HG03558 (cell line): ENCODE measurements around the gene LRFN2.

Experiments
- ATAC-seq: cut with Tn5 transposase; IDR thresholded peaks from one replicate; pipeline ENCODE4 v1.9.1; 2021; ENCODE audit warnings: moderate number of reproducible peaks; ENCODE audit not compliant: unreplicated experiment; ENCODE audit errors: extremely low read depth

The LRFN2 gene

DNA sequence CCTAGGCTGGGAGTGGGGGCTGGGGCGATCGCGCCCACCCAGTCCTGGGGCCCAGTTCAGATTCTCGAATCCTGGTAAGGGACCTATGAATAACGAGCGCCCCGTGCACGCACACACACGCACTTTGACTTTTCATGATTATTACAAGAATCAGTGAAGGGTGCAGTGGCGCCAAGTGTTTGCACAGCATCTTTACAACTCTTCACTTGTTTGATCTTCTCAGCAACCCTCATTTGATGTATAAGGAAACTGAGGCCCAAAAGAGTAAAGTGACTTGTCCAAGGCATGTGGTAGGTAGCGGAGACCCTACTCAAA, 863 bp upstream of the LRFN2 start:
- no peak for ATAC-seq

DNA sequence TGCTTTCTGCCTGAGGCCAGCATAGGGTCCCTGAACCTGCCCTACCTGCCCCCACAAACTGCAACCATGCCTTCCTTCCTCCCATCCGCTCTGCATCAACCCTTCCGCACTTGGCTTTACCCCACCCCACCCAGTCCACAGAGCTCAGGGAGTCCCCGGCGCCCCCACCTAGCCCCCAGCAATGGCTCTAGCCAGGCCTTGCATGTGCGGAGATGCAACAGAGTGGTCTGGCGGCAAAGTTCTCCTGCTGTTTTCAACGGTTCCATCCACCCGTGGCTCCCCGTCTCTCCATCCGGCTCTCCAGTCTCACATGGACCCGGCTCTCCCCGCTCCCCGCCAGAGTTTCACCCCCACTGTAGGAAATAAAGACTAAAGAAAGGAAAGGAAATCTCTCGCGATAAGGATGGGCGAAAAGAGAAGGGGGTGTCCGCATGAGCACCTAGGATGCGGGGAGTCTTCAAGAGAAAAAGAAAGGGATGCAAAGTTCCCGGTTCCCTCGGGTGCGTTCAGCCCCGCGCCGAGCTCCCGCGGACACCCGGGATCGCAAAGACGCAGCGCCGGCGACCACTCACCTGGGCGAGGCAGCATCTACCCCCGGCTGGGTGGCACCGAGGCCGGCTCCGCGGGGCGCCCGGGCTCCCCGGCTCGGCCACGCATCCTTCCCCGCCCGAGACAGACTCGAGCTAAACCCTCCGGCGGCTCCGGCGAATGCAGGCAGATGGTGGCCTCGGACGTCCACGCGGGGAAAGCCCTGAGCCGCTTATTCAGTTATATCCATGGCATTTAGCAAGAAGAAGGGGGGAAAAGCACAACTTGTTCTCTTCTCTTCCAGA, 579 bp downstream of the LRFN2 start:
- no peak for ATAC-seq

DNA sequence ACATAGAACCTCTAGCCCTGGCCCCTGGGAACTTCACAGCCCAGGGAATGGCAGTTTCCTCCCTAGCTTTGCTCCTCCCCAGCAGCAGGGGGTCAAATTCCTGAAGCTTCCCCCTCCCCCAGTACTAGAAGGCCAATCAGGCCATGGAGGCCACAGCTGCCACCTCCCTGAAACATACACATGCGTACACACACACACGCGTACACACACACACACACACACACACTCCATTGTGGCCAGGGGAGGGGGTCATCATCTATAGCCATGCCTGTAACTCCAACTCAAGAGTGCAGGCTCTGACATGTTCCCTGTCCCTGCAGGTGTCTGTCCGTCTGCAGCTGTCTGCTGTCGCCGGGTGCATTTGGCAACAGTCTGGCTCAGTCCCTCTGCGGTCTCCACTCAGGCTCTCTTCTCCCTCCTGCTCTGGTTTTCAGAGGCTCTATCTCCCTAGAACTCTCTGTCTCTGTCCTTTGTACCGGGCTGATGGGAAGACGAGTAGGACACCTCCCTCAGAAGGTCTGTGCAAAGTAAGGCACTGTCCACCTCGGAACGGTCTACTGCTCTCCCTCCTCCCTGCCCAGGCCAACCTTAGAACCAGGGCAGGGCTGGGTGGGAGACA, 1.4 kb downstream of the LRFN2 start:
- ATAC-seq, result no peak

DNA sequence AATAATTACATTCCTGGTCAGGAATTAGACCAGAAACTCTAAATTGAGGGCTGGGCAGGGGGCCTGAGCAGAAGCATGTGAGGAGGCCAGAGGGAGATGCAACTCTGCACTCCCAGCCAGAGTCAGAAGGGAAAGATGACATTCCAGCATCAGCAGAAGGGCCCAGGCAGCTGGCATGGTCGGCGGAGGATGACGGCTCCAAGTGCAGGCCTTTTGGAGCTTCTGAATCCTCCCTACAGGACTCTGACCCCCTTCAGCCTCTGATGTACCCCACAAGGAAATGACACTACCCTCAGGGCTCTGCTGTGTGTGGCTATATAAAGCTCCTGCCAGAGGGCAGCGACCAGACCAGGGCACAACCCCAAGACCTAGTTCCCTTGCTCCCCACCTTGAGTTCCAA, 1.9 kb downstream of the LRFN2 start:
- ATAC-seq, result no peak

DNA sequence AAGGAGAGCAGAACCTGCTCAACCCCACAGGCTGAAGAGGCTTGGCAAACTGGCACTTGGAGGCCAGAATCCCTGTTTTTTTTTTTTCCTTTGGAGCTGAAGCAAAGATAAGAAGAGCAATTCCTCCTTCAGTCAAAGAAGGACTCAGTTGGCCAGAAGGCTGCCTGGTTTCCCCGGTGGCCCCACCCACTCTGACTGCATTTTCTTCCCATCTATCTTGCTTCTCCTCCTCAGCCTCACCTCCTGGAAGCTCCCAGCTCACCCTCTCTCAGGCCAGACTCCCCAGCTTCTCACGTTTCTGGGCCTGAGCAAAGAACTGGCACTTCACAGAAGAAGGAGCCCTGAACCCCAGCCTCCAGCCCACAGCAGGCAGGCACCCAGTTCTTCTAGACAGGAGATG, 2.4 kb downstream of the LRFN2 start:
- no peak for ATAC-seq

DNA sequence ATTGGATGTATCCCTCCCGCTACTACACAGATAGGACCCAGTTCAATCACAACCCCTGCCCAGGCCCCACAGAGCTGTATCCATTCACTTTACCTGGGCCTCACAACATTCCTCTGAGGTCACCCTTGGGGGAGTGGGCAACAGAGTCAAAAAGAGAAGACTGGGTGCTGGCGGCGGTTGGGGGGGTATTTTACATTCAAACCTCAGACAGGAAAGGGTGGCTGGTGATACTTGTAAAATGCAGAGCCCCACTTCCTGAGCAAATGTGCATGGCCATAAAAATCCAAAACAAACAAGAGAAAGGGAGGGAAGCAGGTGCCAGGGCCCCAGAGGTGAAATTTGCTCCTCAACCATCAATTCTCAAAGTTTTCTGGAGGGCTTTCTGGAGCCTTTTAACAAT, 3.5 kb downstream of the LRFN2 start:
- ATAC-seq, result no peak

DNA sequence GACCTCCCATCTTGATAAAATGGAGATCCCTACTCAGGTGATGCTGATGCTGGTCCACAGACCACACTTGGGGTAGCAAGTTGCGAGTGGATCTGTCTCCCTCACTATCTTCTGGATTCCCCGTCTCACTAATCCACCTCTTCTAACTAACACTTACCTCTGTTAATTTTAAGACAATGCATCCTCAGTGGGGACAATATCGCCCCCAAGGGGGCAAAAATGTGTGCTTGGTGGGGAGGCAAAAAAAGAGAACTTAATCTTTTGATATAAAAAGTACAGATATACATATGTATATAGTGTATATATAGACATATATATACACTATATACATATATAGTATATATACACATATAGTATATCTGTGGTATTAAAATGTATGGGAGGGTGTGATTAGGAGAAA, 4.3 kb downstream of the LRFN2 start:
- no peak for ATAC-seq

DNA sequence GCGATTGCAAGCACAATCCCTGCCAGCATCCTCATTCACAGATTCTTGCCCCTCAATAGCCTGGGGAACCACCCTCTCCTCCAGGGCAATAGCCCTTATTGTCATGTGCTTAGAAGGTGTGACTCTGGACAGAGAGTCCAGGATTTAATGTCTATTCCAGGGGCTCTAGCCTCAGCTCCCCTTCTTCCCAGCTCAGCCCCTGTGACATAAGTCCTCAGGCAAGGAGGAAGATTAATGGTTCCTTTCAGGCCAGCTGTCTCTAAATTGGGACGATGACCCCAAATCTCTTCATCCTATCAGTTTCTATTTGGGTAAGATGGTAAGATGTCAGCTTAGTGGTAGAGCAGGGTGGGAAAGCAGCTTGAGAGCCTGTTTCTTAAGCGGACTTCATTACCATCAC, 8.1 kb downstream of the LRFN2 start:
- ATAC-seq, result no peak

DNA sequence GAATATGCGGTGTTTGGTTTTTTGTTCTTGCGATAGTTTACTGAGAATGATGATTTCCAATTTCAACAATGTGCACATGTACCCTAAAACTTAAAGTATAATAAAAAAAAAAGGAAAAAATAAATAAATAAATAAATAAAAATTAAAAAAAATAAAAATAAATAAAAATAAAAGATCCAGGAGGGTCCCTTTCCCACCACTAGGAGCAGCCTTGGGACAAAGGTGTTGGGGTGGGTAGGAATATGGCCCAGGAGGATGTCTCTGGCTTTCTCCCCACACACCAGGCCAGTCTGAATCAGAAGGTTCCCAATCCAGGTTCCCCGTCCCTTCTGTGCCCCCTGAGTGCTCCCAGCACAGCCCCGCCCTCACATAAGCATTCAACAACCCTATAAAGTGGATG, 9.5 kb downstream of the LRFN2 start:
- ATAC-seq, result no peak

DNA sequence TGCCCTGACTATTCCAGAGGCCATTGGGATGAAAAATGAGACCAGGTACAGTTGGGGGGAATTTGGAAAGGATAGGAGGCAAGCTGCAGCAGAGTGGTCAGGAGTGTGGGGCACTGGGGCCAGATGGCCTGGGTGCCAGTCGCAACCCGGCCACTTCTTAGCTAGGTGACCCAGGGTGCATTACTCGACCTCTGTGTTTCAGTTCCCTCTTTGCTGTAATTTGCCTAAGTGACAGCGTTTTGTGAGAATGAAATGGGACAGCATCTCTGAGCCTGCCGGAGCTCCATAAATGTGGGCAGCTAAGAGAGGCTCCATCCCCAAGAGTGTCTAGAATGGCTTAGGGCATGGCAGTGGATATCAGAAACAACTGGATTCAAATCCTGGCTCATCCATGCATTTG, 13.9 kb downstream of the LRFN2 start:
- no peak for ATAC-seq

DNA sequence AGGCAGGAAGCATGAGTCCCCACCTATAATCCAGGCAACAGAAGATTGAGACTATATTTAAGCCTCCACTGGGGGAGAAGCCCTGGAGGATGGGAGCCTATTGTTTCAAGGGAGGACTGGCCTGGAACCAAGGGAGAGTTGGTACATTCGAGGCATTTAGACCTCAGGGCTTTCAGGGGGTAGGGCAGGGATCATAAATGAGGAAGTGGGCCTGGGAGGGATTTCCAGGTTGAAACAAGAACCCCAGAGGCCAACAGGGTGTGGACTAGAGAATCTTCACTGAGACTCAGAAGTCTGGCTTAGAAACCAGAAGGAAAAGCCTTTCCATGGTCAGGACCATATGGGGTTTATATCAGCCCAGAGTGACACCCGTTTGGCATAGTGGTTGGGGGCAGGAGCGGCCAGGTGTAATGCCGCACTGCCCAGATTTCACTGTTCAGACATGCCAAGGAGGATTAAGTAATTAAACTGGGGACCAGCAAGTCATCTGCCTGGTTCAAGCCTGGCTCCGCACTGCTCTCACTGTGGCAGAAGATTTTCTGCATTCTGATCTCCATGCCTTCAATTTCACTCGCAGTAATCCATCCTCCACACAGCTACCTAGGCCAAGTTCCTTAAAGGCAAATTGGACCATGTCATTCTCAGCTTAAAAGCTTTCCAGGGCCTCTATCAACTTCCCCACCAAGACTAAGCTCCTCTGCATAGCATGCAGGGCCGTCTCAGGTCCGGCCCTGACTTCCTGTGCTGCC, 17.8 kb downstream of the LRFN2 start:
- ATAC-seq, result no peak

DNA sequence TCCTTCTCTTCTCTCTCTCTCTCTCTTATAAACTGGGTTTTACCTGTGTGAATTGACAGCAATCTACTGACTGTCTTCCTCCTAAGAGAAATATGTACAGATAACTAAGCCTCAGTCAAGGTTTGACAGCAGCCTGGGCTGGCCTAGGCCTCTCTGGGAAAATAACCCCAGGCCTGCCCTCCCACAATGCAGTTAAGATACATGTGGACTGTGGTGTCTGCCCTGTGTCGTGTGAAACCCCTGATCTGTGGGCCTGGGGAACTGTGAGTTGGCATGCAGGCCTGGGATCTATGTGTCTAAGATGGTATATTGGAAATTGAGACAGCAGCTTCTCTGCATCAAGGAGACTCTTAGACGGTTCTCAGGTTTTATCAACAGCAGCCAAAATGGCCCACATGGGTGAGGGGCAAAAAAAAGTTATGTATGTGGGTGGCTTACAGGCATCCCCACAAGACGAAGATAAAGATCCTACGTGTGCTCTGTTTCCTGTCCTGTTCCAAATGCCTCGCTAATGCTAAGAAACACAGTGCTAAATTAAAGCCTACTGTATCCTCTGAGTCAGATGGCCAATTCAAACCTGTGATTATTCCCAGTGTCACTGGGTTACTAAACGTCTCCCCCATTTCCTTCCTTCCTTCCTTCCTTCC, 19.0 kb downstream of the LRFN2 start:
- no peak for ATAC-seq

DNA sequence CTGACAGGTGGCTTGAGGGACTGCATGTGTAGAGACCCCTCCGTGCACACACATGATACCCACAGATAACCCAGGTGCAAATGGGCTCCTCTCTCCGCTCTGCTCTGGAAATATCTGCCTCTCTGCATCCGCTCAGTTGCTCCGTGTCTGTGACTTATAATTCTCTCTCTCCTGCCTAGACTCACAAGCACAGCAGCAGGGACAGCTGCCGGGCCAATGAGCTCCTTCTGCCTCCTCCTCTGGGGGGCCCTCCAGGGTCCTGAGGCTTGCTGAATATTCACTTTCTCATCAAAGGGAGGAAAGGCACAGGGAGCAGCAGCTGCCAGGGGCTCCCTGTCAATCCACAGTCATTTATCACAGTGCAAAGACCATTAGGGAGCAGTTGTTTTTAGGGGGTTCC, 24.1 kb downstream of the LRFN2 start:
- ATAC-seq, result no peak

DNA sequence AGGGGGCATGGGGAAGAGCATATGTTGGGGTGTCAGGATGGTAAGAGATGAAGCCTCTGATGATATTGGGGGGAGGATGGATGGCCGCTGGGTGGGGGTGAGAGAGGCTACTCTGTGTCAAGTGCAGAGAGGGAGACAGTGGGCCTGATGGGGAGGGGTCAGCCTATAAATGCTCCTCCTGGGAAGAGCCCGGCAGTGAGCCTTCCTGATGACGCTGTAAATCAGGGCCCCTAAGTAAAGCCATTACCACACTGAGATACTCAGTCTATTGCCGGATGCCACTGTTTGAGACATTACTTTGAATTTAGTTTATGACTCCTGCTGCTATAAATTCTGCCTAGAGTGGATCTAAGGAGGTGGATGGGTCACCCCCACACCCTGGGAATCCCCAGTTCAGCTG, 28.1 kb downstream of the LRFN2 start:
- no peak for ATAC-seq

DNA sequence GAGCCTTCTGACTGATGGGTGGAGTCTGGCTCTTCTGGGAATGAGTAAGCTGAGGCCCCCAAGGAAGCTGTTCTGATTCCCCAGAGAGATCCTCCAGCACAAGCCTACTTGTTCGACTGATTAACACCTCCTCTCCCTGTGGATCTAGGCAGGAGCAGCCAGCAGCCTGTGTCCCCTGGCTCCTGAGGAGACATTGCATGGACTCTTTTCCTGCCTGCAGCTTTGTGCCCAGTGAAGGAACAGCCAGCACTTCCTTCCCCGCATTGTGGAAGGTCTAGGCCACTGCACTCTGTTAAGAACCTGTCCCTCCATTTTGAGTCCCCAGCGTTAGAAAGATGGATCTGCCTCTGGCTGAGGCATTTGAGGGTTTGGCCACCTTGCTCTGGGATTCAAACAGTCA, 29.1 kb downstream of the LRFN2 start:
- no peak for ATAC-seq

DNA sequence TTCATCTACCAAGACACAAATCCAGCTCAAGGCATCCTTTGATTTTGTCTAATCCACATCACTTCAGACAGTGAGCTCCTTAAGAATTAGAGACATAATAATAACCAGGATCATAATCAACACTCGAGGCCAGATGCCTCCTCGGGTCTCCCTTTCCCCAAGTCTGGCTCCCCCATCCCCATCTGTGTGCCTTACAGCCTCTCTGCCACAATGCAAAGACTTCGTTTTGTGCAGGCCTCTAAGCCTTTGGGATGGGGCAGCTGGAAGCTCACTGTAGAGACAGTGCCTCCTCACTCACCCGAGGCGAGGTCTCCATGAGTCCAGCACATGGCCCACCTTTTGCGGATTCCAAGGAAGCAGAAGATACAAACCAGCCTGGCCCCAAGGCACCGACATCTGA, 30.3 kb downstream of the LRFN2 start:
- no peak for ATAC-seq

DNA sequence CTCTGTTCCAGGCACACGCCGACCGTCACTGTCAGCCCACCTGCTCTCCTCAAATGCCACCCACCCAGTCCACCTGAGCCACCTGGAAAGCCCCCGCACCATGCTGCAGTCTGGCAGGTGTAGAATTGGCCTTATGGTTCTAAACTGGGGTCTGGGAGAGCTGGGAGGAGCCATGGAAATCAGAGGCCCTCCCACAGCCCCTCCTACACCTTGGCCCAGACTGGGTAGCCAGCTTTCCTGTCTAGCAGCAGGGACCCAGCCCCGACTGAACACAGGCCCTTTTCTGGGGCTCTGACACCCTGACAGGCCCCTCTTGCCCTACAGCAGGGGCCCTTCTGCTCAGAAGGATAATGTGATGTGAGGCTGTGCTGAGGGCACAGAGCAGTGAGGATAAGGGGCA, 31.1 kb downstream of the LRFN2 start:
- ATAC-seq, result no peak

DNA sequence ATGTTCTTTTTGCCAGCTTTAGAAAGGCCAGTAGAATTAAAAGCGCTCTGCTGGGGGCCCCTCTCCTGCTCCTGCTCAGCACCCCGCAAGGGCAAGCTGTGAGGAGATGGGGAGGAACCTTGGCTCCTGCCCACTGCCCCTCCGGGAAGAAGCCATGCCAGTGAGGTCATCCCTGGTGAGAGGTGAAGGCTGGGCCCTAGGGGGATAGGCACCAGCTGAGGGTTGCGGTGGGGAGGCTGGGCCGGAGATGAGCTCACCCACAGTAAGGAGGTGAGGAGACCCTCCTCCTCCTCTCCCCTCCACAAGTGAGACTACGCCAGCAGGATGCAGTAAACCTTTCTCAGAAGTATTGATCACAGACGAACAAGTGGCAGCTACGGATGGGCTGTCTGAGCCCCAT, 32.1 kb downstream of the LRFN2 start:
- ATAC-seq, result no peak

DNA sequence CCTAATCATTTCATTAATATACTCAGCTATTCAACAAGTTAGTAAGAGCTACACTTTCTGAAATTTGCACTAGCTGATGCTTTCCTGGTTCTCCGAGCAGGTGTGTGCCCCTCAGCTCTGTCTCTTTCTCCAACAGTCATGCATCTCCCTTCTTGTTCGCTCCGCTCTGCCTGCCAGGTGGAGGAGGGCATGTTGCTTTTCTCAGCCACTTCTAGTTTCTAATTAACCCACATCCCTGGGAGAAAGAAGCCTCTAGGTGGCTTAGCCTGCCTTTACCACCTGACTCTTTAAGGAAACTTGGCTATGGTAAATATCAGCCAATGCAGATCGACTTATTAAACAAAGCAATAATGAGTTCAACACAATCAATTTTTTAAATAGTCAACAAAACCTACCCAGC, 34.2 kb downstream of the LRFN2 start:
- no peak for ATAC-seq

DNA sequence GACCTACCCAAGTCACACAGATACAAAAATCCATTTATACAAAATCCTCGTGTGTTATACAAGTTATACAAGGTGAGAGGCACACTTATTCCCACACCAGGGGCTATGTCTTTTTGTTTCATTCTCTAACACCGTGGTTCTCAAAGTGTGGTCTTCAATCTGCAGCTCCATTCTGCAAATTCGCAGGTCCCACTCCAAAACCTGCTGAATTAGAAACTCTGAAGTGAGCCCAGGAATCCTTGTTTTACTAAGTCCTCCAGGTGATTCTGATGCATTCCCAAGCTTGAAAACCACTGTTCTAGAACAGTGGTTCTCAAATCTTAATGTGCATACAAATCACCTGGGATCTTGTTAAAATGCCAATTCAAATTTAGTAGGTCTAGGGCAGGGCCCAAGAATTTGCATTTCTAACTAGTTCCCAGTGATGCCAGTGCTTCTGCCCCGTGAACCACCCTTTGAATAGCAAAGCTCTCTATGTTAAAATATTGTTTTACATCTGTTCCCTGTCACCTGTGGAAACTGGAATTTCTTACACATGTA, 35.1 kb downstream of the LRFN2 start:
- ATAC-seq, result no peak
